HepG2 (cell line): Measurements from ENCODE around the gene BAHCC1. TPM values are rescaled to one million over a fixed set of nuclear protein-coding genes. Genes with fewer than 3 reads are reported as not detected.
A peak's percentile ranks its signal among the peaks of the same experiment; 100 is the strongest.

Source experiments
- ATF2 ChIP-seq: sonication (generic); formaldehyde crosslinking; IDR thresholded peaks from 2 replicates; pipeline ENCODE4 v1.4.0; 2020; ENCODE audit warnings: missing genetic modification reagents
- CC2D1A ChIP-seq: sonication (generic); formaldehyde crosslinking; IDR thresholded peaks from 2 replicates; pipeline ENCODE4 v1.8.1; 2023; ENCODE audit warnings: mild to moderate bottlenecking, missing genetic modification reagents
- EZH2 ChIP-seq: conservative IDR thresholded peaks from 2 replicates; pipeline ENCODE4 v1.6.1; 2012; ENCODE audit warnings: mild to moderate bottlenecking, low read depth, low read length, moderate library complexity
- GLI4 ChIP-seq: sonication (generic); formaldehyde crosslinking; IDR thresholded peaks from 2 replicates; pipeline ENCODE4 v1.5.1; 2020; ENCODE audit warnings: missing genetic modification reagents, mild to moderate bottlenecking, moderate library complexity, borderline replicate concordance
- GMEB1 ChIP-seq: sonication (generic); formaldehyde crosslinking; IDR thresholded peaks from 2 replicates; pipeline ENCODE4 v1.5.1; 2020; ENCODE audit warnings: missing genetic modification reagents, mild to moderate bottlenecking, borderline replicate concordance
- KDM6A ChIP-seq: IDR thresholded peaks from 2 replicates; pipeline ENCODE4 v1.6.1; 2016; ENCODE audit warnings: low read depth
- MZF1 ChIP-seq: sonication (generic); formaldehyde crosslinking; IDR thresholded peaks from 2 replicates; pipeline ENCODE4 v1.8.1; 2023; ENCODE audit warnings: mild to moderate bottlenecking, missing genetic modification reagents, borderline replicate concordance
- POLR2AphosphoS2 ChIP-seq: IDR thresholded peaks from 2 replicates; pipeline ENCODE4 v1.6.1; 2011; ENCODE audit warnings: low read depth, low read length, improper control_type of control experiment
- RAD51 ChIP-seq: fragments of 450-650 bp; IDR thresholded peaks from 2 replicates; pipeline ENCODE4 v1.6.1; 2016; ENCODE audit warnings: borderline replicate concordance
- UBTF ChIP-seq: sonication (generic); formaldehyde crosslinking; IDR thresholded peaks from 2 replicates; pipeline ENCODE4 v1.4.0; 2020; ENCODE audit warnings: mild to moderate bottlenecking, missing genetic modification reagents
- ZBTB40 ChIP-seq, 2 experiments: fragments of 450-650 bp in 1 of 2; sonication (generic) in 1 of 2; formaldehyde crosslinking in 1 of 2; IDR thresholded peaks; 2 replicates each; pipeline versions ENCODE4 v1.6.1 to v1.8.0; 2016 to 2022; ENCODE audit warnings: antibody characterized with exemption in 1 of 2, mild to moderate bottlenecking in 1 of 2, missing genetic modification reagents in 1 of 2
- ZNF33B ChIP-seq: sonication (generic); formaldehyde crosslinking; IDR thresholded peaks from 2 replicates; pipeline ENCODE4 v1.5.1; 2020; ENCODE audit warnings: mild to moderate bottlenecking, missing genetic modification reagents
- ZNF446 ChIP-seq: sonication (generic); formaldehyde crosslinking; IDR thresholded peaks from 2 replicates; pipeline ENCODE4 v1.5.0; 2020; ENCODE audit warnings: mild to moderate bottlenecking, missing genetic modification reagents
- ZNF850 ChIP-seq: sonication (generic); formaldehyde crosslinking; conservative IDR thresholded peaks from 2 replicates; pipeline ENCODE4 v1.9.0; 2021; ENCODE audit warnings: mild to moderate bottlenecking, missing genetic modification reagents
- ZSCAN25 ChIP-seq: sonication (generic); formaldehyde crosslinking; IDR thresholded peaks from 2 replicates; pipeline ENCODE4 v1.8.0; 2022; ENCODE audit warnings: mild to moderate bottlenecking, missing genetic modification reagents
- polyA plus RNA-seq, 8 experiments: library from polyadenylated mRNA; depleted of rRNA in 3 of 8; stranded (reverse) in 7 of 8; unstranded in 1 of 8; fragments of >200 nt; fragmentation: Illumina TruSeq in 4 of 8; extraction: Trizol in 4 of 8; gene quantifications; 2 replicates each; pipeline versions ENCODE4 v1.2.1 to v1.2.3, GENCODE V29; 2011 to 2016; ENCODE audit warnings: low read depth in 4 of 8, missing spikeins in 1 of 8, mixed read lengths in 1 of 8; ENCODE audit not compliant: insufficient read depth in 1 of 8
- total RNA-seq, 5 experiments: library from RNA; depleted of rRNA; stranded (reverse); fragments of >200 nt; fragmentation: Illumina TruSeq; extraction: Trizol; gene quantifications; 2 replicates each; pipeline ENCODE4 v1.2.3, GENCODE V29; 2016; ENCODE audit warnings: low read depth in 1 of 5

The BAHCC1 gene
- total and polyA plus RNA-seq, 2 of the 13 experiments (the other 11 are each of a cell fraction or from before 2014, with no cell fraction given) = 1.4 to 1.7 TPM

- TF ChIP-seq GMEB1 (CRISPR knock-in tag) (no peak), CC2D1A (CRISPR knock-in tag) (no peak), ZNF446 (CRISPR knock-in tag) (peak; percentile 58; the same call in 1 of the 2 replicates), UBTF (CRISPR knock-in tag) (no peak), POLR2AphosphoS2 (no peak), KDM6A (no peak), ZNF850 (CRISPR knock-in tag) (no peak), ZSCAN25 (no peak), MZF1 (CRISPR knock-in tag) (no peak), ZBTB40 (IDR thresholded peaks at IDR 0.05) (no peak), ZBTB40 (CRISPR knock-in tag; IDR thresholded peaks at IDR 0.05) (no peak), GLI4 (CRISPR knock-in tag) (no peak), EZH2 (peak; percentile 82), RAD51 (no peak), ATF2 (no peak), ZNF33B (CRISPR knock-in tag) (no peak)
Measured at GRCh38 chr17:81395600-81396277, 482 bp downstream of the BAHCC1 start (continued).
